ENCODE measurements around the gene RPS15. TPM values are rescaled to one million over a fixed set of nuclear protein-coding genes. Genes with fewer than 3 reads are reported as not detected.

Gene RPS15
- total and polyA plus RNA-seq, 9 of the 15 experiments (the other 6 are each of a cell fraction or from before 2014, with no cell fraction given), result 605 to 2,791 (median 957) TPM

DNA sequence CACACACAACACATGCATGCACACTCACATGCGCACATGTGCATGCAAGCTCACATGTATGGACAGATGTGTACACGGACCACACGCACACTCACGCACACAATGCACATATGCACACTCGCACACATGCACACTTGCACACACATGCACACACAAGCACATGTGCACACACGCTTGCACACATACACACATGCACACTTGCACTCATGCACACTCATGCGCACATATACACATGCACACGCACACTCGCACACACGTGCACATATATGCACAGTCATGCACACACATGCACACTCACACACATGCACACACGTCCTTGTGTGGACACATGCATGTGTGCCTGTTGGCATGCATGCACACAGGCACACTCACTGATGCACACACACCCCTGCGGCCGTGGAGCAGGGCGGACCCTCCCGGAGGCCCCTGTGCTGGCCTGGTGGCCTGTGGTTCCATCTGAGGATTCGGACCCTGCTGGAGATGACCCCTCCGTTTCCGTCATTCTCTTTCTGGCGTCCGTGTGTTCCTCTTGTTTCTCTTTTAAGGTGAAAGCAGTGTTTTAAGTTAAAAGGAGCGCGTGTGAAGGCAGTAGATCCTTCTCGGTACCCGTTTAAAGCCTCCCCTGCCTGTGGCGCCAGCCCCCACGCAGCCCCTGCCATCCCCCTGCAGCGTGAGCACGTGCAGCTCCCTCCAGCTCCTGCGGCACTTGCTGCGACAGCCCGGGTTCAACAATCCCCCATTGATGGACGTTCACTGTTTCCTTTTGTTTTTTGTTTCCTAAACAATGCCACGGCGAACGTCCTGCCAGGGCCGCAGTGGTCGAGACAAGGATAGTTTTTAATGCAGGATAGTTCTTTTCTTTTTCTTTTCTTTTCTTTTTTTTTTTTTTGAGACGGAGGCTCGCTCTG is 48.9 kb upstream of the RPS15 start (continued):
- TF ChIP-seq, protein P1, sequence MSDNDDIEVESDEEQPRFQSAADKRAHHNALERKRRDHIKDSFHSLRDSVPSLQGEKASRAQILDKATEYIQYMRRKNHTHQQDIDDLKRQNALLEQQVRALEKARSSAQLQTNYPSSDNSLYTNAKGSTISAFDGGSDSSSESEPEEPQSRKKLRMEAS (CRISPR knock-in tag; IDR thresholded peaks at IDR 0.05), result peak; percentile 76; the same call in 1 of the 2 replicates
- TF ChIP-seq ZNF316 (IDR thresholded peaks at IDR 0.05), result 0 out of 2 replicates have a peak, but pooled peaks have one; percentile 6

DNA sequence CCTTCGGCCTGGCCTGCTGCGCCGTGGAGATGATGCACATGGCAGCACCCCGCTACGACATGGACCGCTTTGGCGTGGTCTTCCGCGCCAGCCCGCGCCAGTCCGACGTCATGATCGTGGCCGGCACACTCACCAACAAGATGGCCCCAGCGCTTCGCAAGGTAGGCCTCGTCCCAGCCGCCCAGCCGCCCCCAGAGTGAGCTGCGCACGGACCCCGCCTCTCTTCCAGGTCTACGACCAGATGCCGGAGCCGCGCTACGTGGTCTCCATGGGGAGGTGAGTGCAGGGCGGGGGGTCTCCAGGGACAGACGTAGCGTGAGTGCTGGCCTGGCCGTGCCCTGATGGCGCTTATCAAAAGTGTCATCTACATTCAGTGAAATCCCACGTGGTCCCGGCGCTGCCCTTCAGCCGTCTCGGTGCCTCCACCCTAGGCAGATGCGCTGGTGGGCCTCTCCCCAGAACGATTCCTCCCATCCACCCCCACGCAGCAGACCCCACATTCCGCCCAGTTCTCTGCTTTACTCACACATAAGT is 47.2 kb upstream of the RPS15 start:
- Histone ChIP-seq H2AFZ (ENCODE audit: low read depth, low read length) (no peak overlapping the region), H3K4me1 (replicated peaks in 1 of 2; ENCODE audit: control insufficient read depth in 2 of 2, insufficient read depth in 2 of 2, low read length in 2 of 2) (peaks cover 0 to 67% of the 10 kb centered on the region in 2 experiments; a peak in 3 of 5 replicates), H3K4me2 (ENCODE audit: insufficient read depth, low read length) (no peak overlapping the region), H3K36me3 (ENCODE audit: control insufficient read depth, insufficient read depth, low read length) (peaks cover 82% of the 10 kb centered on the region; the same call in 2 of the 3 replicates), H3K27ac (ENCODE audit: extremely low read depth, low read depth, low read length) (no peak overlapping the region), H3K9me3 (replicated peaks; ENCODE audit: control insufficient read depth, insufficient read depth, low read depth, low read length) (no peaks in the 10 kb centered on the region), H3K9me1 (ENCODE audit: control insufficient read depth, insufficient read depth, low read length) (no peaks in the 10 kb centered on the region), H3K9ac (ENCODE audit: insufficient read depth in 1 of 2, low read depth in 2 of 2, low read length in 2 of 2) (no peak overlapping the region), H4K20me1 (replicated peaks; ENCODE audit: control insufficient read depth, insufficient read depth, low read length) (peaks cover 13% of the 10 kb centered on the region), H3K27me3 (ENCODE audit: control insufficient read depth in 2 of 2, insufficient read depth in 2 of 2, low read length in 2 of 2) (no peaks in the 10 kb centered on the region), H3K79me2 (ENCODE audit: control insufficient read depth, insufficient read depth, low read length) (peaks cover 23% of the 10 kb centered on the region), H3K4me3 (no peak overlapping the region)
- 96% methylated on average over 21 of the region's 42 CpGs for WGBS (ENCODE audit: insufficient coverage, low coverage, missing lambda C conversion rate)
- FAIRE-seq, result no peak
- in situ Hi-C loops (cut with MboI), result no loop called here
- ATAC-seq, result no peak
- POLR2A ChIA-PET, result no interaction called here
- intact Hi-C loops (cut with micrococcal nuclease), result no loop called here
- BruUV-seq (replicated peaks), result no TSS peak
- CTCF ChIA-PET (ENCODE audit: low intra/inter-chr PET ratio), result no interaction called here
- DNase-seq (ENCODE audit: extremely low read depth in 1 of 4, low spot score in 3 of 4), result no peak
- TF ChIP-seq, protein P2, sequence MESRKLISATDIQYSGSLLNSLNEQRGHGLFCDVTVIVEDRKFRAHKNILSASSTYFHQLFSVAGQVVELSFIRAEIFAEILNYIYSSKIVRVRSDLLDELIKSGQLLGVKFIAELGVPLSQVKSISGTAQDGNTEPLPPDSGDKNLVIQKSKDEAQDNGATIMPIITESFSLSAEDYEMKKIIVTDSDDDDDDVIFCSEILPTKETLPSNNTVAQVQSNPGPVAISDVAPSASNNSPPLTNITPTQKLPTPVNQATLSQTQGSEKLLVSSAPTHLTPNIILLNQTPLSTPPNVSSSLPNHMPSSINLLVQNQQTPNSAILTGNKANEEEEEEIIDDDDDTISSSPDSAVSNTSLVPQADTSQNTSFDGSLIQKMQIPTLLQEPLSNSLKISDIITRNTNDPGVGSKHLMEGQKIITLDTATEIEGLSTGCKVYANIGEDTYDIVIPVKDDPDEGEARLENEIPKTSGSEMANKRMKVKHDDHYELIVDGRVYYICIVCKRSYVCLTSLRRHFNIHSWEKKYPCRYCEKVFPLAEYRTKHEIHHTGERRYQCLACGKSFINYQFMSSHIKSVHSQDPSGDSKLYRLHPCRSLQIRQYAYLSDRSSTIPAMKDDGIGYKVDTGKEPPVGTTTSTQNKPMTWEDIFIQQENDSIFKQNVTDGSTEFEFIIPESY (CRISPR knock-in tag; IDR thresholded peaks at IDR 0.05), result peak; percentile 69; the same call in 1 of the 2 replicates
- no peak for TF ChIP-seq FOXM1 (IDR thresholded peaks at IDR 0.05; ENCODE audit: low read depth)
- no peak for TF ChIP-seq FOXM1 (CRISPR knock-in tag; IDR thresholded peaks at IDR 0.05; ENCODE audit: low read depth)
- TF ChIP-seq MTA2 (IDR thresholded peaks at IDR 0.05; ENCODE audit: low read depth), result no peak
- TF ChIP-seq ZNF232 (CRISPR knock-in tag; IDR thresholded peaks at IDR 0.05), result no peak
- TF ChIP-seq PRPF4 (IDR thresholded peaks at IDR 0.05; ENCODE audit: insufficient read depth, low read depth, low read length, poor library complexity, severe bottlenecking), result no peak
- TF ChIP-seq ZNF57 (CRISPR knock-in tag; IDR thresholded peaks at IDR 0.05), result no peak
- TF ChIP-seq RBFOX2 (IDR thresholded peaks at IDR 0.05; ENCODE audit: low read depth, low read length), result peak; percentile 47
- no peak for TF ChIP-seq MIER1 (IDR thresholded peaks at IDR 0.05; ENCODE audit: low read depth)
- TF ChIP-seq SIX5 (IDR thresholded peaks at IDR 0.05; ENCODE audit: borderline replicate concordance in 1 of 2, insufficient read depth in 1 of 2, low read depth in 1 of 2, low read length in 2 of 2), result no peak
- TF ChIP-seq, protein P3, sequence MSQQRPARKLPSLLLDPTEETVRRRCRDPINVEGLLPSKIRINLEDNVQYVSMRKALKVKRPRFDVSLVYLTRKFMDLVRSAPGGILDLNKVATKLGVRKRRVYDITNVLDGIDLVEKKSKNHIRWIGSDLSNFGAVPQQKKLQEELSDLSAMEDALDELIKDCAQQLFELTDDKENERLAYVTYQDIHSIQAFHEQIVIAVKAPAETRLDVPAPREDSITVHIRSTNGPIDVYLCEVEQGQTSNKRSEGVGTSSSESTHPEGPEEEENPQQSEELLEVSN (IDR thresholded peaks at IDR 0.05; ENCODE audit: borderline replicate concordance in 1 of 2, extremely low read depth in 1 of 2, insufficient read depth in 1 of 2, insufficient read length in 1 of 2, low read depth in 1 of 2, low read length in 1 of 2, poor library complexity in 1 of 2, severe bottlenecking in 1 of 2), result no peak
- no peak for TF ChIP-seq HNRNPK (IDR thresholded peaks at IDR 0.05; ENCODE audit: low read depth, low read length, poor library complexity, severe bottlenecking)
- TF ChIP-seq U2AF2 (optimal IDR thresholded peaks at IDR 0.05; ENCODE audit: low read depth, low read length), result no peak
- TF ChIP-seq POLR2G (IDR thresholded peaks at IDR 0.05; ENCODE audit: low read depth, low read length), result peak; percentile 44; the same call in 1 of the 2 replicates

Data from K562 (cell line).